HG03097 (cell line): ENCODE measurements around the gene SYPL1.

Source experiments
- ATAC-seq: cut with Tn5 transposase; IDR thresholded peaks from one replicate; pipeline ENCODE4 v1.9.1; 2021; ENCODE audit not compliant: unreplicated experiment, low FRiP score

Gene SYPL1

GRCh38 chr7:106098889-106099288, 13.2 kb downstream of the SYPL1 start:
- no peak for ATAC-seq

GRCh38 chr7:106095634-106096033, 16.5 kb downstream of the SYPL1 start:
- ATAC-seq, result no peak

GRCh38 chr7:106094780-106095179, 17.3 kb downstream of the SYPL1 start:
- no peak for ATAC-seq

GRCh38 chr7:106092204-106092603, 19.9 kb downstream of the SYPL1 start:
- no peak for ATAC-seq

- peak; percentile 77 for ATAC-seq
These were observed 22.5 kb downstream of the SYPL1 start for GRCh38 chr7:106089647-106090046.

GRCh38 chr7:106088014-106088413, 24.1 kb downstream of the SYPL1 start:
- no peak for ATAC-seq

- no peak for ATAC-seq
These were observed 26.1 kb downstream of the SYPL1 start for GRCh38 chr7:106086062-106086461.

- no peak for ATAC-seq
These were observed 27.1 kb downstream of the SYPL1 start for GRCh38 chr7:106085015-106085414.

- no peak for ATAC-seq
These were observed 28.4 kb downstream of the SYPL1 start for GRCh38 chr7:106083717-106084116.

GRCh38 chr7:106082087-106082854, 29.8 kb downstream of the SYPL1 start:
- ATAC-seq, result no peak

GRCh38 chr7:106080300-106080987, 31.7 kb downstream of the SYPL1 start:
- ATAC-seq, result no peak

GRCh38 chr7:106076537-106076936, 35.6 kb downstream of the SYPL1 start:
- no peak for ATAC-seq

- no peak for ATAC-seq
These were observed 36.2 kb downstream of the SYPL1 start for GRCh38 chr7:106075937-106076336.

- ATAC-seq, result no peak
These were observed 37.9 kb downstream of the SYPL1 start for GRCh38 chr7:106074257-106074656.

GRCh38 chr7:106073701-106074100, 38.4 kb downstream of the SYPL1 start:
- ATAC-seq, result no peak

- no peak for ATAC-seq
These were observed 39.4 kb downstream of the SYPL1 start for GRCh38 chr7:106072715-106073091.

GRCh38 chr7:106071999-106072714, 40.0 kb downstream of the SYPL1 start:
- ATAC-seq, result no peak

GRCh38 chr7:106071356-106071998, 40.6 kb downstream of the SYPL1 start:
- peak; percentile 87 for ATAC-seq

GRCh38 chr7:106070567-106071254, 41.4 kb downstream of the SYPL1 start:
- no peak for ATAC-seq

- ATAC-seq, result no peak
These were observed 41.9 kb downstream of the SYPL1 start for GRCh38 chr7:106070201-106070551.
